GM12878 (cell line): ENCODE results near the gene SLC25A26. TPM values are rescaled to one million over a fixed set of nuclear protein-coding genes. Genes with fewer than 3 reads are reported as not detected.

Source experiments
- ATAC-seq: fragments of 200-7000 bp; cut with Tn5 transposase; 3 replicates; pipeline ENCODE4 v1.9.1; 2020; ENCODE audit warnings: mild to moderate bottlenecking, moderate library complexity
- BruUV-seq: library from RNA; stranded (reverse); fragments of 400-500 nt; replicated peaks from 2 replicates; lab custom pipeline; 2021; lab: Mats Ljungman, UMichigan
- CTCF ChIA-PET: fragments of 300-600 bp; sonication (Branson Sonifier 250); formaldehyde crosslinking; extraction: SDS; loops from one replicate; lab custom pipeline; 2021; ENCODE audit warnings: inconsistent platforms; lab: Yijun Ruan, JAX
- POLR2A ChIA-PET: fragments of 350-600 bp; formaldehyde crosslinking; extraction: SDS; loops from one replicate; lab custom pipeline; 2021; ENCODE audit warnings: inconsistent platforms; lab: Charles Lee
- RAD21 ChIA-PET: fragments of 300-600 bp; sonication (Branson Sonifier 250); formaldehyde crosslinking; loops from one replicate; lab custom pipeline; 2023; ENCODE audit warnings: antibody characterized with exemption; ENCODE audit not compliant: unreplicated experiment; lab: Charles Lee
- SMC1A ChIA-PET: fragments of 300-600 bp; sonication (Branson Sonifier 250); formaldehyde crosslinking; loops from one replicate; lab custom pipeline; 2023; ENCODE audit not compliant: unreplicated experiment, uncharacterized antibody; lab: Charles Lee
- DNase-seq: peaks from one replicate; pipeline ENCODE4 v3.0.0-alpha.2; 2011; ENCODE audit warnings: low read depth, low spot score
- FAIRE-seq: peaks from 3 replicates; lab custom pipeline; 2011; peaks lifted over from hg19 to GRCh38; lab: Jason Lieb, UNC
- H2AFZ ChIP-seq: 2 replicates; pipeline ENCODE4 v1.6.0; 2011; ENCODE audit warnings: low read depth, low read length, control low read depth; ENCODE audit not compliant: control insufficient read depth
- H3K27ac ChIP-seq: 2 replicates; pipeline ENCODE4 v1.5.1; 2011; ENCODE audit warnings: control low read depth; ENCODE audit not compliant: control insufficient read depth, insufficient read depth
- H3K27me3 ChIP-seq, 2 experiments: replicated peaks in 1 of 2; 2 replicates each; pipeline versions ENCODE4 v1.6.0 to v1.6.1; 2011; ENCODE audit warnings: low read length in 1 of 2; ENCODE audit not compliant: control insufficient read depth in 2 of 2, insufficient read depth in 2 of 2
- H3K36me3 ChIP-seq, 2 experiments: 2 replicates each; pipeline ENCODE4 v1.5.1; 2011; ENCODE audit warnings: low read length in 1 of 2; ENCODE audit not compliant: control insufficient read depth in 2 of 2, insufficient read depth in 2 of 2
- H3K4me1 ChIP-seq: 2 replicates; pipeline ENCODE4 v1.6.1; 2011; ENCODE audit warnings: mild to moderate bottlenecking, low read length, moderate library complexity, mixed read lengths; ENCODE audit not compliant: control insufficient read depth, insufficient read depth
- H3K4me2 ChIP-seq: 2 replicates; pipeline ENCODE4 v1.6.0; 2011; ENCODE audit warnings: control low read depth; ENCODE audit not compliant: control insufficient read depth, insufficient read depth
- H3K4me3 ChIP-seq: fragments of 200-600 bp; sonication (generic); 2 replicates; pipeline ENCODE4 v1.5.1; 2016
- H3K79me2 ChIP-seq: 2 replicates; pipeline ENCODE4 v1.6.0; 2011; ENCODE audit warnings: low read length; ENCODE audit not compliant: control insufficient read depth, insufficient read depth
- H3K9ac ChIP-seq: 2 replicates; pipeline ENCODE4 v1.8.0; 2011; ENCODE audit warnings: low read length, control low read depth, mixed read lengths; ENCODE audit not compliant: control insufficient read depth, insufficient read depth
- H3K9me3 ChIP-seq: replicated peaks from 3 replicates; pipeline ENCODE4 v1.5.1; 2011; ENCODE audit warnings: mild to moderate bottlenecking, low read length; ENCODE audit not compliant: control insufficient read depth, insufficient read depth
- H4K20me1 ChIP-seq: 2 replicates; pipeline ENCODE4 v1.6.0; 2011; ENCODE audit not compliant: control insufficient read depth, insufficient read depth
- CBX5 ChIP-seq: sonication (generic); IDR thresholded peaks from 2 replicates; pipeline ENCODE4 v1.6.1; 2016; ENCODE audit warnings: low read depth, moderate library complexity, mild to moderate bottlenecking, inconsistent platforms
- EZH2 ChIP-seq: IDR thresholded peaks from 2 replicates; pipeline ENCODE4 v1.6.1; 2012; ENCODE audit warnings: low read depth, mild to moderate bottlenecking, control low read depth, inconsistent platforms, low read length, borderline replicate concordance; ENCODE audit not compliant: control insufficient read depth
- HDAC6 ChIP-seq: fragments of 200-600 bp; sonication (generic); IDR thresholded peaks from one replicate; pipeline ENCODE4 v1.8.0; 2017; ENCODE audit warnings: antibody characterized with exemption; ENCODE audit not compliant: unreplicated experiment
- KLF5 ChIP-seq: fragments of 450-650 bp; IDR thresholded peaks from 2 replicates; pipeline ENCODE4 v1.6.1; 2014; ENCODE audit warnings: mild to moderate bottlenecking; ENCODE audit not compliant: partially characterized antibody
- NBN ChIP-seq: fragments of 450-650 bp; IDR thresholded peaks from 2 replicates; pipeline ENCODE4 v1.6.1; 2016
- RAD51 ChIP-seq: fragments of 450-650 bp; IDR thresholded peaks from 2 replicates; pipeline ENCODE4 v1.6.1; 2016; ENCODE audit warnings: moderate library complexity, mild to moderate bottlenecking, inconsistent platforms
- RBBP5 ChIP-seq: fragments of 200-600 bp; sonication (generic); conservative IDR thresholded peaks from 2 replicates; pipeline ENCODE4 v1.6.1; 2016
- SP1 ChIP-seq: IDR thresholded peaks from one replicate; pipeline ENCODE4 v1.6.1; 2011; ENCODE audit warnings: low read depth, low read length
- SREBF2 ChIP-seq: IDR thresholded peaks from 2 replicates; pipeline ENCODE4 v1.6.1; 2012; ENCODE audit warnings: mild to moderate bottlenecking, low read length
- TARDBP ChIP-seq: IDR thresholded peaks from 2 replicates; pipeline ENCODE4 v1.6.1; 2016; ENCODE audit warnings: borderline replicate concordance
- ZNF384 ChIP-seq: IDR thresholded peaks from 2 replicates; pipeline ENCODE4 v1.6.1; 2012; ENCODE audit warnings: low read depth, mild to moderate bottlenecking, low read length, improper control_type of control experiment, borderline replicate concordance
- WGBS: methylation state at CpG from one replicate; pipeline ENCODE4 v1.1.6; 2016; ENCODE audit warnings: low lambda C conversion rate; ENCODE audit not compliant: insufficient replicate concordance, insufficient coverage; ENCODE audit errors: missing lambda C conversion rate; 5-methylcytosine and 5-hydroxymethylcytosine counted together
- in situ Hi-C: fragments of 300-500 bp; cut with MboI; formaldehyde crosslinking; loops from 9 replicates; pipeline ENCODE4 v1.14.3; 2018; ENCODE audit warnings: mixed read lengths
- intact Hi-C: fragments of 100-400 bp; cut with micrococcal nuclease; formaldehyde crosslinking; loops from one replicate; pipeline ENCODE4 v1.14.2; 2022; ENCODE audit not compliant: unreplicated experiment
- polyA plus RNA-seq, 11 experiments: library from polyadenylated mRNA; depleted of rRNA in 4 of 11; unstranded in 6 of 11; stranded (reverse) in 5 of 11; fragments of >200 nt; fragmentation: Nextera tagmentation in 4 of 11; fragmentation: Illumina TruSeq in 1 of 11; extraction: Ambion mirVana in 4 of 11; extraction: Trizol in 1 of 11; gene quantifications; 1 replicate in 1 of 11; 2 replicates in 10 of 11; pipeline versions ENCODE4 v1.2.1 to v1.2.3, GENCODE V29; 2011 to 2016; ENCODE audit warnings: inconsistent platforms in 2 of 11, missing spikeins in 2 of 11, low read depth in 1 of 11
- total RNA-seq, 4 experiments: library from RNA; depleted of rRNA in 3 of 4; stranded (reverse); fragments of >200 nt in 3 of 4; fragmentation: Illumina TruSeq in 1 of 4; extraction: Trizol in 1 of 4; gene quantifications; 2 replicates each; pipeline versions ENCODE4 v1.2.1 to v1.2.3, GENCODE V29; 2013 to 2021
- TF ChIP-seq, protein P1 (sequence below): fragments of 150-350 bp; IDR thresholded peaks from 2 replicates; pipeline ENCODE4 v1.6.1; 2016; ENCODE audit warnings: low read depth, low read length
- TF ChIP-seq, protein P2 (sequence below): IDR thresholded peaks from 2 replicates; pipeline ENCODE4 v1.6.1; 2011; ENCODE audit warnings: low read depth, low read length, improper control_type of control experiment, borderline replicate concordance
- TF ChIP-seq, protein P3 (sequence below): fragments of 450-650 bp; IDR thresholded peaks from 2 replicates; pipeline ENCODE4 v1.6.1; 2018; ENCODE audit warnings: borderline replicate concordance, mild to moderate bottlenecking; ENCODE audit not compliant: partially characterized antibody
- TF ChIP-seq, protein P4 (sequence below): fragments of 450-650 bp; IDR thresholded peaks from 2 replicates; pipeline ENCODE4 v1.6.1; 2017; ENCODE audit warnings: mild to moderate bottlenecking, moderate library complexity

Gene SLC25A26
- total and polyA plus RNA-seq, 10 of the 15 experiments (the other 5 are each of a cell fraction or from before 2014, with no cell fraction given), result 14.6 to 49.7 (median 24.9) TPM

DNA sequence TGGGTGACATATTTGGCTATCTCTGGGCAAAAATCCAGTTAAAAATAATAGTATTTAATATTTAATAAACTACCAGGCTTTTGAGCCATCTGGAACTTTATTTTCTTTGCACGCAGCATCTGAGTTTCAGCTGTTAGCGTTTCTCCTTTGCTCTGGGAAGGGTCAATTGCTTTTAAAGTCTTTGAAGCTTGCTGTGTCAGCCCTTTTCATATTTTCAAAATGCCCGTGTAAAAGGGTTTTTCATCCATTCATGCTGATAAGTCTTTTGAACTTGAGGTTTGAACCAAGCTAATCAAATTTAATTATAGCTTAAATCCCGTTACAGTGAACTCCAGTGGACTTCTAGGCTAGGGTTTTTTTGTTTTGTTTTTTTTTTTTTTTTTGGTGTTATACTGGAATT is 79.1 kb downstream of the SLC25A26 start:
- Histone ChIP-seq H3K9me3 (no peaks in the 10 kb centered on the region), H3K79me2 (no peaks in the 10 kb centered on the region), H3K9ac (no peak overlapping the region), H3K4me2 (no peak overlapping the region), H3K27ac (no peak overlapping the region), H3K4me3 (no peak overlapping the region), H2AFZ (no peak overlapping the region), H3K27me3 (no peaks in the 10 kb centered on the region), H3K4me1 (peaks cover 20% of the 10 kb centered on the region), H3K36me3 (no peaks in the 10 kb centered on the region), H4K20me1 (no peaks in the 10 kb centered on the region)
- DNase-seq (no peak), ATAC-seq (no peak), FAIRE-seq (no peak)
- WGBS, result 90% methylated on average over 4 of the region's 4 CpGs
- in situ Hi-C loops (no loop called here), intact Hi-C loops (no loop called here)
- ChIA-PET RAD21 (no interaction called here), SMC1A (interaction anchor here (0.8 kb wide), 1 partner anchor 15 kb away, joined by 3 read pairs; no protein-coding TSS in a partner anchor), POLR2A (no interaction called here), CTCF (no interaction called here)
- no TSS peak for BruUV-seq
- TF ChIP-seq CBX5 (no peak), KLF5 (no peak), RBBP5 (no peak), TARDBP (no peak), NBN (no peak), SP1 (no peak), HDAC6 (no peak), ZNF384 (no peak), SREBF2 (no peak), RAD51 (no peak), EZH2 (no peak)
- TF ChIP-seq, protein P1, sequence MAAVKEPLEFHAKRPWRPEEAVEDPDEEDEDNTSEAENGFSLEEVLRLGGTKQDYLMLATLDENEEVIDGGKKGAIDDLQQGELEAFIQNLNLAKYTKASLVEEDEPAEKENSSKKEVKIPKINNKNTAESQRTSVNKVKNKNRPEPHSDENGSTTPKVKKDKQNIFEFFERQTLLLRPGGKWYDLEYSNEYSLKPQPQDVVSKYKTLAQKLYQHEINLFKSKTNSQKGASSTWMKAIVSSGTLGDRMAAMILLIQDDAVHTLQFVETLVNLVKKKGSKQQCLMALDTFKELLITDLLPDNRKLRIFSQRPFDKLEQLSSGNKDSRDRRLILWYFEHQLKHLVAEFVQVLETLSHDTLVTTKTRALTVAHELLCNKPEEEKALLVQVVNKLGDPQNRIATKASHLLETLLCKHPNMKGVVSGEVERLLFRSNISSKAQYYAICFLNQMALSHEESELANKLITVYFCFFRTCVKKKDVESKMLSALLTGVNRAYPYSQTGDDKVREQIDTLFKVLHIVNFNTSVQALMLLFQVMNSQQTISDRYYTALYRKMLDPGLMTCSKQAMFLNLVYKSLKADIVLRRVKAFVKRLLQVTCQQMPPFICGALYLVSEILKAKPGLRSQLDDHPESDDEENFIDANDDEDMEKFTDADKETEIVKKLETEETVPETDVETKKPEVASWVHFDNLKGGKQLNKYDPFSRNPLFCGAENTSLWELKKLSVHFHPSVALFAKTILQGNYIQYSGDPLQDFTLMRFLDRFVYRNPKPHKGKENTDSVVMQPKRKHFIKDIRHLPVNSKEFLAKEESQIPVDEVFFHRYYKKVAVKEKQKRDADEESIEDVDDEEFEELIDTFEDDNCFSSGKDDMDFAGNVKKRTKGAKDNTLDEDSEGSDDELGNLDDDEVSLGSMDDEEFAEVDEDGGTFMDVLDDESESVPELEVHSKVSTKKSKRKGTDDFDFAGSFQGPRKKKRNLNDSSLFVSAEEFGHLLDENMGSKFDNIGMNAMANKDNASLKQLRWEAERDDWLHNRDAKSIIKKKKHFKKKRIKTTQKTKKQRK, result no peak
- TF ChIP-seq, protein P2, sequence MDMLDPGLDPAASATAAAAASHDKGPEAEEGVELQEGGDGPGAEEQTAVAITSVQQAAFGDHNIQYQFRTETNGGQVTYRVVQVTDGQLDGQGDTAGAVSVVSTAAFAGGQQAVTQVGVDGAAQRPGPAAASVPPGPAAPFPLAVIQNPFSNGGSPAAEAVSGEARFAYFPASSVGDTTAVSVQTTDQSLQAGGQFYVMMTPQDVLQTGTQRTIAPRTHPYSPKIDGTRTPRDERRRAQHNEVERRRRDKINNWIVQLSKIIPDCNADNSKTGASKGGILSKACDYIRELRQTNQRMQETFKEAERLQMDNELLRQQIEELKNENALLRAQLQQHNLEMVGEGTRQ, result no peak
- TF ChIP-seq, protein P3, sequence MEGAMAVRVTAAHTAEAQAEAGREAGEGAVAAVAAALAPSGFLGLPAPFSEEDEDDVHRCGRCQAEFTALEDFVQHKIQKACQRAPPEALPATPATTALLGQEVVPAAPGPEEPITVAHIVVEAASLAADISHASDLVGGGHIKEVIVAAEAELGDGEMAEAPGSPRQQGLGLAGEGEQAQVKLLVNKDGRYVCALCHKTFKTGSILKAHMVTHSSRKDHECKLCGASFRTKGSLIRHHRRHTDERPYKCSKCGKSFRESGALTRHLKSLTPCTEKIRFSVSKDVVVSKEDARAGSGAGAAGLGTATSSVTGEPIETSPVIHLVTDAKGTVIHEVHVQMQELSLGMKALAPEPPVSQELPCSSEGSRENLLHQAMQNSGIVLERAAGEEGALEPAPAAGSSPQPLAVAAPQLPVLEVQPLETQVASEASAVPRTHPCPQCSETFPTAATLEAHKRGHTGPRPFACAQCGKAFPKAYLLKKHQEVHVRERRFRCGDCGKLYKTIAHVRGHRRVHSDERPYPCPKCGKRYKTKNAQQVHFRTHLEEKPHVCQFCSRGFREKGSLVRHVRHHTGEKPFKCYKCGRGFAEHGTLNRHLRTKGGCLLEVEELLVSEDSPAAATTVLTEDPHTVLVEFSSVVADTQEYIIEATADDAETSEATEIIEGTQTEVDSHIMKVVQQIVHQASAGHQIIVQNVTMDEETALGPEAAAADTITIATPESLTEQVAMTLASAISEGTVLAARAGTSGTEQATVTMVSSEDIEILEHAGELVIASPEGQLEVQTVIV, result no peak
- TF ChIP-seq, protein P4, sequence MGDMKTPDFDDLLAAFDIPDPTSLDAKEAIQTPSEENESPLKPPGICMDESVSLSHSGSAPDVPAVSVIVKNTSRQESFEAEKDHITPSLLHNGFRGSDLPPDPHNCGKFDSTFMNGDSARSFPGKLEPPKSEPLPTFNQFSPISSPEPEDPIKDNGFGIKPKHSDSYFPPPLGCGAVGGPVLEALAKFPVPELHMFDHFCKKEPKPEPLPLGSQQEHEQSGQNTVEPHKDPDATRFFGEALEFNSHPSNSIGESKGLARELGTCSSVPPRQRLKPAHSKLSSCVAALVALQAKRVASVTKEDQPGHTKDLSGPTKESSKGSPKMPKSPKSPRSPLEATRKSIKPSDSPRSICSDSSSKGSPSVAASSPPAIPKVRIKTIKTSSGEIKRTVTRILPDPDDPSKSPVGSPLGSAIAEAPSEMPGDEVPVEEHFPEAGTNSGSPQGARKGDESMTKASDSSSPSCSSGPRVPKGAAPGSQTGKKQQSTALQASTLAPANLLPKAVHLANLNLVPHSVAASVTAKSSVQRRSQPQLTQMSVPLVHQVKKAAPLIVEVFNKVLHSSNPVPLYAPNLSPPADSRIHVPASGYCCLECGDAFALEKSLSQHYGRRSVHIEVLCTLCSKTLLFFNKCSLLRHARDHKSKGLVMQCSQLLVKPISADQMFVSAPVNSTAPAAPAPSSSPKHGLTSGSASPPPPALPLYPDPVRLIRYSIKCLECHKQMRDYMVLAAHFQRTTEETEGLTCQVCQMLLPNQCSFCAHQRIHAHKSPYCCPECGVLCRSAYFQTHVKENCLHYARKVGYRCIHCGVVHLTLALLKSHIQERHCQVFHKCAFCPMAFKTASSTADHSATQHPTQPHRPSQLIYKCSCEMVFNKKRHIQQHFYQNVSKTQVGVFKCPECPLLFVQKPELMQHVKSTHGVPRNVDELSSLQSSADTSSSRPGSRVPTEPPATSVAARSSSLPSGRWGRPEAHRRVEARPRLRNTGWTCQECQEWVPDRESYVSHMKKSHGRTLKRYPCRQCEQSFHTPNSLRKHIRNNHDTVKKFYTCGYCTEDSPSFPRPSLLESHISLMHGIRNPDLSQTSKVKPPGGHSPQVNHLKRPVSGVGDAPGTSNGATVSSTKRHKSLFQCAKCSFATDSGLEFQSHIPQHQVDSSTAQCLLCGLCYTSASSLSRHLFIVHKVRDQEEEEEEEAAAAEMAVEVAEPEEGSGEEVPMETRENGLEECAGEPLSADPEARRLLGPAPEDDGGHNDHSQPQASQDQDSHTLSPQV, result no peak
